ENCODE results near the gene HS1BP3.

Gene HS1BP3

GRCh38 chr2:20615068-20615465, 35.8 kb downstream of the HS1BP3 start:
- DNase-seq, result no peak

GRCh38 chr2:20614201-20615067, 36.5 kb downstream of the HS1BP3 start:
- no peak for DNase-seq

DNA sequence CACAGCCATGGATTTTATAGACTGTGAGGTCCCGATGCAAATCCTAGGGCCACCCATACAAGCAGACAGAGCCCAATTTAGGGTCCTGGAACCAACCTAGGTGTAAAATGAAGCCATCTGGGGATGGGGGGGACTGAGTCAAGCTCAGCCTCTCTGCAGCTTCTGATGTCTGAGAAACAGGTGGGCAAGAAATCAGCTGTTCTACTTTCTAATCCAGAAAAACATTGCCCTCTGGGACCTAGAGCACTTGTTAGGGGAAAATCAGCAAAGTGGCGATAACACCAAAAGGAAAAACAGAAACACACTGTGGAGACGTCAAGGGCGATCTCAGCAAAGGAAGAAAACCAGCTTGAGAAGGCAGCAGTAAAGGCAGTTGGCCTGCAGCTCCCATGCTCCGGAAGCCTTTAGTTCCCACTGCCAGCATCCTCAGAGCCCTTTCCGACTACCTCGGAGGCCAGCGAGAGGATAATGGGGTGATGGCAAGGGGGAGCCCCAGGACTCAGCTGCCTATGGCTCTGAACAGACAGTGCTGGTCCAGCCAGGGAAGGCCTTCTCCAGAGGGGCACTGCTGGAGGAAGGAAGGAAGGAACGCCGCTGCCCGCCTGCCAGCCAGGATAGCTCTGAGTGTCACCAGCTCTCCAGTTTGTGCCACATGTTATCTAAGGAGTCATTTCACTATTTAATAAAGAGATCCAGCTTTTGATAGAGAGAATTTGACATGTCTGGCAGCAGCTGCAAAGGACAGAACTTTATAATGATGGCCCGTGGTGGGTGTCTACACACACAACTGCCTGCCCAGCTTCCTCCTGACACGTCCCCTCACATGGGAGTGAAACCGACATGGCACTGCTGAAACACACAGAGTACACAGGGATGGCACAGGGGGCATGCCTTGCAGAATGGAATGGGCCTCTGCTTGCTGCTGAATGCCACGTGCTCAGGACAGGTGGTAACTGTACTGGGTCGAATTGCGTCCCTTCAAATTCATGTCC, 37.7 kb downstream of the HS1BP3 start:
- no peak for DNase-seq

GRCh38 chr2:20611844-20612356, 39.0 kb downstream of the HS1BP3 start:
- DNase-seq, result no peak

DNA sequence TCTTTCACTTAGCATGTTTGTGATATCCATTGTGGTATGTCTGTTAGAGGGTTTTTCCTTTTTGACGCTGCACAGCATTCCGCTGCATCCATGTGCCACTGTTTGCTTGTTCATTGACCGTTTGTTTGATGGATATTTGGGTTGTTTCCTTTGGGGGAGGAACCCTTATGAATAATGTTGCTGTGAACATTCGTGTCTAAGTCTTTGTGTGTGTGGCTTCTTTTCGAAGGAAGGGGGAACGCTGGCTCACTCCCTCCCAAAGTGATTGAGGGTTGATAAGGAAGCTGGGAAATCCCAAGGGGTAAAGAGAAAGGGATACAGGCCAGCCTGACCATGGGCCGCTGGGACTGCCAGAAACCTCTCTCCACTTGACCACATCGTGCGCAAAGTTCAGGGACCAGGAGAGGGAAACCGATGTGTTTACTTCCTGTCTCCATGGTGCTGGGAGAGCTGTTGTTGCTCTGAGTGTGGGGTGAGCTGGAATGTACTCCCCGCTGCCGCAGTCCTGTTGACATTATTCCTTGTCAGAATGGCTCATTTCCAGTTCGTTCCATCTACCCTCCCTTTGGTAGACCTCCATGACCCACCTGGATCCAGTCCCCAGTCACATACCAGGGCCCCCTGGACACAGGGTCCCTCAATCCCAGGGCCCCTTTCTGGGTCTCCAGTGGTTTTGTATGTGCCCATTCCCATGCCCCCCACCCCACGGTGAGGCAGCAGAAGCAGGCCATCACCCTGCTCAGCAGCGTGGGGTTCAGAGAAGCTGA, 39.6 kb downstream of the HS1BP3 start:
- DNase-seq, result no peak

- DNase-seq, result no peak
Measured at GRCh38 chr2:20609995-20610357, 40.9 kb downstream of the HS1BP3 start.

- DNase-seq, result no peak
Measured at GRCh38 chr2:20609349-20609994, 41.4 kb downstream of the HS1BP3 start.

DNA sequence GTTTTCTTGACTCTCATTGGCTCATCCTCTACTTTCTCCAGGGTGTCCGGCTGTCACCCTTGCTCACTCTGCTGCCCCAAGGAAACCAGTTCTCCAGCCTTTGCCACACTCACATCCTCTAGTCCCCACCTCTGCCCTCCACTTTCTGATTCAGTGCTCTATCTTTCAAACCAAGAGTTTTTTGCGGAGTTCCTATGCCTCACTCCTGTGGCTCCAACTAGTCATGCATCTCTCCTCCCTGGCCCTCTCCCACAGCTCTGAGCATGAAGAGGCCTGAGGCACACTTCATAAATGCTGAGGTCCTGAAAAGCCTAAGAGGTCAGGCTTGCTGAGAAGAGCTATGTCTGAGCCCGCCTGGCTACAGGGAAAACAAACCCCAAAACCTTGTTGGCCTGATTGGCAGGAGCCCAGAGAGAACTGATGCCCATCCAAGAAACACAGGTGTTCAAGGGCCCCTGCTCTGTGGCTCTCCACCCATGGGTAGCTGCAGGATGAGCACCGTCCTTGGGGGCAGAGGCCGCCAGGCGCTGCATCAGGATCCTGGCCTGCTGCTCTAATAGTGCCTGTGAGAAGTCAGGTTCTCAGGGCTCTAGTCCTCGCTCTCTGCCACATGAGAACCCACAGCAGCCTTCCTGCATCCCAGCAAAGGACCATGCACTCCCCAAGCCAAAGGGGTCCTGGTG, 42.1 kb downstream of the HS1BP3 start:
- no peak for DNase-seq

GRCh38 chr2:20607446-20607845, 43.5 kb downstream of the HS1BP3 start:
- no peak for DNase-seq

DNA sequence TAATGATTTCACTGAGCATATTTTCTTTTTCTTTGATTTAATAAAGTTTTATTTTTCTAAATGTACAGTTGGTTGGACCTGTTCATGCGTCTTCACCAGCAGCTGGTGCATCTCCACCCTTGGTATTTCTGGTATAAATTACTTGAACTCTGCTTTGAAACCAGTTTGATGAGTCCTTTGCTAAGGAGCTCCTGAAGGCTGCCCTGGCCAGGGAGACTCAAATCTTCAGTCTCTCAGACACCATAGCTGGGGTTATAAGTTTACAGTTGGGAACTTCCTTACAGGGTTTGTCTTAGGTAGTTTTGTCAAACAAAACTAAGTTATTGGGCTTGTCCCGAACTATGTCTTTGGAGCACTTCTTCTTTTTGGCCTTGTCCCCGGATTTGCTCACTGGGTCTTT, 44.7 kb downstream of the HS1BP3 start:
- no peak for DNase-seq

- DNase-seq, result no peak
Measured at GRCh38 chr2:20604951-20605381, 45.9 kb downstream of the HS1BP3 start.

- no peak for DNase-seq
Measured at GRCh38 chr2:20604401-20604911, 46.4 kb downstream of the HS1BP3 start.

DNA sequence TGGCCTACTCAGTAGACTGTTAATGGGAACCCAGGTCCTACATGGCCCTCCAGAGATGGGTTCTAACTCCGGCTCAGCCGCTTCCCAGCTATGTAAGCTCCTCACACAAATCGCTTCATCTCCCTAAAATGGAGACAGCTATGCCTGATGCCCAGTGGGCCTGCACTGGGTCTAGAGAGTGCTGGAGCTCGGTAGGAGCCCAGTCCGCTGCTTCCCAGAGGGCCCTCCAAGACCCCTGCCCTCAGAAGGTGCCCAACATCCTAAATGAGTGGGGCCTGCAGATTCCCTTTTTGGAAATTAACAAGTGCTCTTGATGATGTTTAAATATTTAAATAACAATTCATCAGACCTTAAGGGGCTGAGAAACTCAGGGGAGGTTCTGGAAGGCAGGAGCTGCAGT, 47.1 kb downstream of the HS1BP3 start:
- no peak for DNase-seq

DNA sequence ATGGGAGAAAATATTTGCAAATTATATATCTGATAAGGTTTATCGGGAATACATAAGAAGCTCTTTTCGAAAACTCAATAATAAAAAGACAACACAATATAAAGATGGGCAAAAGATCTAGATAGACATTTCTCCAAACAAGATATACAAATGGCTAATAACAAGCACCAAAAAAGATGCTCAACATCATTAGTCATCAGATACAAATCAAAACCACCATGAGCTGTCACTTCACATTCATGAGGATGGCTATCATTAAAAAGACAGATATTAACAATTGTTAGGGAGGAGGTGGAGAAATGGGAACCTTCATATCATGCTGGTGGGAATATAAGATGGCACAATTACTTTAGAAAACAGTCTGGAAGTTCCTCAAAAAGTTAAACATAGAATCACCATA, 48.1 kb downstream of the HS1BP3 start:
- no peak for DNase-seq

- DNase-seq, result no peak
Measured at GRCh38 chr2:20600756-20601325, 50.1 kb downstream of the HS1BP3 start.

- DNase-seq, result no peak
Measured at GRCh38 chr2:20599861-20600461, 50.9 kb downstream of the HS1BP3 start.

DNA sequence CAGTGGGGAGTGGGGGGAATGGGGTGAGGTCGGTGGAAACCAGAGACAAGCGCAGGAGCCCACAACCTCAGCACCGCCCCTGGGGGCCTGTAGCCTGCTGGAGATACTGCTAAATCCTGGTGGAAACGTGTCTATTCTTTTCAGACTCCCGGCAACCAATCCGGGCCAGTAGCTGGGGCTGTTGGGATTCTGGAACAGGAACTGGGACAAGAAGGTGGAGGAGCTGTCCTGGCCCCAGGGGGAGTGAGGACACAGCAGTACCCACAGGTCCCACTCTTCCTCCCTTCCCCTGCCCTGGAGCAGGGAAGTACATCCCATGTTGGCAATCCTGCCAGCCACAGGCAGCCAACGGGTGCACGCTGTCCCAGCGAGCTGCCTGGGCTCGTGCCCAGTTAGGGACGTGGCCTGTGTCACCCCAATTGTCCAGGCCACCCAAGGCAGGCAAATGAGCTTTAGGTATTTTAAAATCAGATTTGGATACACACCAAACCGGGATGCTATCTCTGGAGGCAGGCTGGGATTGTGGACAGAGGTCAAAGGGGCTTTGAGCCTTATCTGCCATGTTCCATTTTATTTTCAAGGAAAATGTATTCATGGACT, 51.8 kb downstream of the HS1BP3 start:
- no peak for DNase-seq

GRCh38 chr2:20597860-20598183, 53.1 kb downstream of the HS1BP3 start:
- no peak for DNase-seq

GRCh38 chr2:20596973-20597859, 53.7 kb downstream of the HS1BP3 start:
- no peak for DNase-seq

All from bone marrow (tissue), 2 donors.